NCI-H510A treated with DMSO at 0.1 percent for 48 hours (cell line): ENCODE data around the gene IRAK4.
"Not testable (repeated sequence)": the region's sequence is repeated elsewhere in the genome, so short reads cannot be mapped to it uniquely, and the experiment has no call there.

ENCODE experiments used
- DNase-seq: peaks from one replicate; lab custom pipeline; 2025; lab: John Stamatoyannopoulos, UW

Gene IRAK4

DNA sequence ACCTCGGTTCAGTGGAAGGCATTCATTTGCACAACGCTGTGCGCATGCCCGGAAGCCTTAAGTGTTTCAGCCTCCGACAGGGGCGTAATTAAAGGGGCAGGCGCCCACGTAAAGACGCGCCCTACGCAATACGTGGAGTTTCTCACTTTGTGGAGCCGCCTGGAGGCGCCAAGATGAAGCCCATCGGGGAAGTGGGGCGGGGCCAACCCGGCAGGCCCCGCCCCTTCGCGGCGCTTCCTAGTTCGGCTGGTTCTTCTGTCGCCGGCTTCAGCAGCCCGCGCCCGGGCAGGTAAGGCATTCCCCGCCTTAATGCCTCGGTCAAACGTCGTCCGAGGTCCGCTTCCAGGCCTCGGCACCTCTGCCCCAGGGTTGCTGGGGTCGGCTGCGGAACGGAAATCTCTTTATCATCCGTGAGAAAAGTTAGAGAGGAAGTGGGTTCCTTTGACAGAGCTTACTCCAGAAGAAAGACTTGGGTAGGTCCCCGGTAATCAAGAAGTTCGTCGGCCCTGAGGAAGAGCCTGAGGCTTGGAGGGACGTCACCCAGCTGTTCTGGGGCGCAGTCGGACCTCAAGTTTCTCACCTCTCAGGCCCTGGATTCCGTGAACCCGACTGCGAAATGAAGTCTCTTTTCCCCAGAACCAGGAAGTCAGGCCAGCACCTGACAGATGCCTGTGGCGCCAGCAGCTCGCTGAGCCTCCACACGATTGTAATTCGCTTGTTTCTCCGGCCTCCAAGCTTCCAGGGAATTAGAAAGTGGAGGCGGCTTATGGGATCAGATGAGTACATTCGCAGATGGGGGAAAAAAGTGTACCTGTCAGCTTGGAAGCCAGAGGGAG is at the start of gene IRAK4, which contains the start of gene PUS7L:
Gene IRAK4 (plus strand): TSS at position 224 of the 836 bp plus-strand sequence. CDS start 9,161 bp downstream, outside the sequence.
Gene PUS7L (minus strand): TSS at position 63 of the 836 bp plus-strand sequence. CDS start 3,545 bp downstream, outside the sequence.
- peak; percentile 95 for DNase-seq

DNA sequence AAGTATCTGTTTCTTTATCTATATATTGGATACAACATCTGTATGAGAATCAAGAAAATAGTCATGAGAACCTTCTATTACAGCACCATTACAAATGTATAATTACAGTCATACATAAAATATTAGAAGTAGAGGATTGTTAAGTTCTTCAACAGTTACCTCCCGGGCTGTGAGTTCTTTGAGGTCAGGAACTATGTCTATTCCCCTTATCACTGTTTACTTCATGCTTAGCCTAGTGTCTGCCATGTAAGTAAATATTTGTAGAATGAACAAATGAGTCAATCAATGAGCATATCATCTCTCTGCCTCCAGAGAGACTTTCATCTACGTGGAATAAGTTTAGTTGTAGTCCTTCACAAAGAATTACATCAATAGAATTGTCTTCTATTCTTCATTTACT is 47.4 kb upstream of the IRAK4 start:
- no peak for DNase-seq

DNA sequence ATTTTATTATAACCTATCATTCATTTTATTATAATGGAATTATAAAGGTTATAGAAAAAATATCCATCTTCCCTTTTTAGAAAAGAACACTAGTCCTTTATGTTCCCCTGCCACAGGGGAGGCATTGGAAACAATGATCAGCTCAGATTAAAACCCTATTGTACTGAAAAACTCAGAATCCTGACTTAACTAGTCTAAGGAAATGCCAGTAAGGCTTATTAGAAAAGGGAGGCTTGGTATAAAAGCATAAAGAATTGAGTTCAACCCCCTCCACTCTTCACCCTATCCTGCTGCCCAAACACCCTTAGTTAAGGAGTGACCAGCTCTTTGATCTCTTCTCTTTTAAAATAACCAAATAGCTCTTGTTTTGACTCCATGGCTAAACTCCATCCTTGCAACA is 36.1 kb upstream of the IRAK4 start:
- DNase-seq: no peak

DNA sequence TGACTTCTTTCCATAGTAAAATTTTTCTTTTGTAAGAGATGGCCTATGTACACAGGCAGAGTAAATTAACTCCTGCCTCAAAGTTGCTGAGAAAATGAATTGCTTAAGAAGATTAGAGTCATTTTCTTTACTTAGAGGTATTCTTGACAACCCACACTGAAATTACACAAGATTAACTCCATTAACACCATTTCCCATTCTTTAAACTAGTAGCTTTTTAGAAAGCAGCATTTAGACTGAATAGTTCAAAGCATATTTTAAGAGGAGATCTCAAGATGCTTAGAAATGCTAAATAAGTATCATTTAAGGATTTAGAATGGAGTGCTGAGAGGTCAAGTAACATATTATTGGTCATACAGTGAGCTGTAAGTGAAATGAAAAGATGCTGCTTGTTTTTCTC is 35.6 kb upstream of the IRAK4 start:
- no peak for DNase-seq

DNA sequence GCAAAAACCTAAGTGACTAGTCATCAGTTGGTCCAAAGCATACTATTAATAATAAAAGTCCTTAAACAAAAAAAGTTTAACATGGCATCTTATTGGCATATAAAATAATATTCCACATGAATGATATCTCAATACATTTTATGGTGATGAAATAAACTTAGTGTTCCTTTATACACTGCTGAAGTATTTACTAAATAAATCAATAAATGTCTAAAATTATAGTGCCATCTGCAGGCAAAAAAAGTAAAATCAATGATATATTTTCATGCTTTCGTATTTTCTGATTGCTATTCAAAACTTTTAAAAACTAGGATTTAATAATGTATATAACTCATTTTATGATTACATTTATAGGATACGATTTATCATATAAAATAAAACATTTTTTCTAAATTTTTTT is 30.6 kb upstream of the IRAK4 start:
- peak; percentile 8 for DNase-seq

DNA sequence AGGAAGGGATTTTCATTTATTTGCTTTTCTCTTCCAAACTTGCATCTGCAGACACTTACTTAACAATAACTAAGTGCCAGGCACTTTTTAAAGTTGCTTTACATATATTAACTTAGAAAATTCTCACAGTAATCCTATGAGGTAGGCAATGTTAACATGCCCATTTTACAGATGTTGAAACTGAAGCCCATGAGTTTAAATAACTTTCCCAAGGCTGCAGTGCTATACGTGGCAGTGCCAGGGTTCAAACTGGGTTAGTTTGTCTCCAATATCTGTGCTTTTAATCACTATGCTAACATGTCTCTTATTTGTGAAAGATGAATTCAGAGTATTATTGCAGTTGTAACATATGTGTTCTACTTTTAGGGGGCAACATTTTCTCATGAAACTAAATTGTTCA is 30.1 kb upstream of the IRAK4 start:
- no peak for DNase-seq

DNA sequence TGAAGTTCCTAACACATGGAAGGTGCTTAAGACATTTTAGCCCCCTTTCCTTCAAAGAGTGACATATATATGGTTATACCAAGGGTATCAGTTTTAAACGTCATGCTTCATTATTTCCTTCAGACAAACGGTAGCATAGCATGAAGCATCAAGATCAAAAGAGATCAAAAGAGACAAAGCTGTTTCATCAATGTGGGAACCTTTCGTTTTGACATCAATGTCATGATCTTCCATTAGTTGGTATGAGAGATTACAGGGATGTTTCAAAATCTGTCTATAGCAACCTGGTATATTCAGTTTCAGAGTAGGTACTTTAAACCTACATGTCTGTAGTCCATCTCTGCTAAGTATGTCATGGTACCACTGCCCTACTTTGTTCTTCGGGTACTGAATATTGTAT is 28.5 kb upstream of the IRAK4 start:
- DNase-seq: no peak

DNA sequence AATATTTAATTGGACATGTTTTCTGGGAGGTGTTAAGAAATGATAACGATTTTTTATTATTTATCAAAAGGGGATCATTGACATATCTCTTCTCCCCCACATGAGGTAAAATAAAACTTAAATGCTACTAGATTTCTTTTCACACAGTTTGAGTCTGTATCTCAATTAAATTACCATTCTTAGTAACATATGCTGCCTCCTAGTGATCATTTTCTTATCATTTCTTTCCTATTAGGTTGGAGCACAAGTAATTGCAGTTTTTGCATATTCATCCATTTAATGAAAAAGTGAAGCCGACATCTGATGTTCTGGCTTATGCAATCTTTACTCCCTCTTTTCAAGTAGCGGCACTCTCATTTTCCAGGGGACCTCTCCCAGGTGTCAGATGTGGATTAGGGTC is 25.1 kb upstream of the IRAK4 start:
- DNase-seq: no peak

DNA sequence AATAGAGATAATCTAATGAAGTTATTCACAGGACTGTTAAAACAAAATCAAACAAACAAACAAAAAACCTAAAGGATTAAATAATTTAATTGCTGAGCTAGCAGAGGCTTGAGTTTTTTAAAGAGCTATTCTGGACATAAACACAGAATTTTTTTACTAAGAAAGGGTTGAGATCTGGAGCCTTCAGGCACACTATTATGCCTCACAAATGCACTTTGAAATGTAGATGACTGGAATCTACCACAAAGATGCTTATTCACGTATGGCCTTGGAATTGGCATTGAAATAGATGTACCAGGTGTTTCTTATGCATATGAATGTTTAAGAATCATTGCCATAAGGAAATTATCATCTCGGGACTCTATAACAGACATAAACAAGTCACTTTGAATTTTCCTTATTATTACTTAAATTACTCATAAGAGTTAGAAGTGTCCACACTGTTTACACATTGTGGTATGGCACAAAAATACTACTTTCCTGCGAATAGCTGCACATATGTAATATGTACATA is 21.8 kb upstream of the IRAK4 start:
- no peak for DNase-seq

DNA sequence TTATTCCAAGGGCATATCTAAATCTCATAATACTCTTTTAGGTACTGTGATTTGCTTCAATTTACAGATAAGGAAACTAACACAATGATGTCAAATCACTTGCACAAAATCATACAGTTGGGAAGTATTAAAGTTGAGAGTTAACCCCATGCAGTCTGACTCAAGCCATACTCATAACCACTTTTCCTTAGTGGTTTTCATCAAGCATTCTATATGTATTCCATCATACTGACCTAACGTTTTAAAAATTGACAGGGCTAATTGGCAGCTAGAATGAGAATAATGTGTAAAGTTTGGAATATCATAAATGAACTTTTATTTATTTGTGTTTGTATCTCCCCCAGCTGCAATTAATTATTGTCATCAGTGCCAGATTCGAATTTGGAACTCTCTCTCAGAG is 21.1 kb upstream of the IRAK4 start:
- no peak for DNase-seq

DNA sequence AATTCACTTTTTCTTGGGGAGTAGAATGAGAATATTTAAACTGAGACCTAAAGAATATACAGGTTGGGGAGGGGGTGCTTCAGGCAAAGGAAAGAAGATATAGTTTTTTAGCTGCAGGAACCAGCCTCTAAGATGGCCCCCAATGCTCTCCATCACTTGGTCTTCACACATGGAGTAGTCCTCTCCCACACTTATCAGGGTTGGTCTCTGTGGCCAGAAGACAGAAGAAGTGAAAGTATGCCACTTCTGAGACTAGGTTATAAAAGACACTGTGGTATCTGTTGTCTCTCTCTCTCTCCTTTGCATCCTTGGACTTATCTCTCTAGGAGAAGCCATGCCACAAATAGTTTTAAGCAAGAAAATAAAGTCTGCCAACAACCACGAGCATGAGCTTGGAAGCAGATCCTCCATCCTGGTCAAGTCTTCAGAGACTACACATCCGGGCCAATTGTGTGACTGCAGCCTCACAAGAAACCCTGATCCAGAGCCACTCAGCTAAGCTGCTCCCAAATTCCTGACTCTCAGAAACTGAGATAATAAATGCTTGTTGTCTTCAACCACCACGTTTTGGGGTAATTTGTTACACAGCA is 18.1 kb upstream of the IRAK4 start:
- no peak for DNase-seq

DNA sequence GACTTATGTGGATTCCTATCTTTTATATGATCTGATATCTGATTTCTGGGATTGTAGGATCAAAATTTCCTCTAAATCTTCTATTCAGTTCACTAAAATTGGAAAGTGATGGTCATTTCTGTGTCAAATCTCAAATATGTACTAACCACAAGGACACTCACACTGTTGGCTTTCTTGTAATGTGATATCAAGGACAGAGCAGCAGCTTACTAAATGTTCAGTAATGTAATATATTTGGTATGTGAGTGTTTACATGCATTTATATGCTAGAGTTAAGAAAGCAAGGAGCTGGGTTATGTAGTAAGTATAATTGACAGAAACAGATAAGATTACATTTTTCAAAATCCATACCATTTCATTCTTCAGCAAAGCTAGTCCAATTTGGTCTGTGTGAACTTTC is 16.6 kb upstream of the IRAK4 start:
- DNase-seq: no peak

DNA sequence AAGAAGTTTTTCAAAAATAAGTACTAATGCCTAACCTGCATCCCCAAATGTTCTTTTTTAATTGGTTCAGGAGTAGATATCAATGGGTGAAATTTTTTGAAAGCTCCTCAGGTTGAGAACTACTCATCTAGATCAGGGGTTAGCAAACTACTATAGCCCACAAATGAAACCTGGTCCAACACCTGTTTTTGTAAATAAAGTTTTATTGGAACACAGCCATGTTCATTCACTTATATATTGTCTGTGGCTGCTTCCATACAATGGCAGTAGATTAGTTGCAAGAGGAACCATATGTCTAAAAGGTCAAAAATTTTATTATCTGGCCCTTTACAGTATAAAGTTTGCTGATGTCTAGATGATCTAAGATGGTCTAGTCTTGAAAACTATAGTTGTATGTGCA is 13.9 kb upstream of the IRAK4 start:
- DNase-seq: no peak

DNA sequence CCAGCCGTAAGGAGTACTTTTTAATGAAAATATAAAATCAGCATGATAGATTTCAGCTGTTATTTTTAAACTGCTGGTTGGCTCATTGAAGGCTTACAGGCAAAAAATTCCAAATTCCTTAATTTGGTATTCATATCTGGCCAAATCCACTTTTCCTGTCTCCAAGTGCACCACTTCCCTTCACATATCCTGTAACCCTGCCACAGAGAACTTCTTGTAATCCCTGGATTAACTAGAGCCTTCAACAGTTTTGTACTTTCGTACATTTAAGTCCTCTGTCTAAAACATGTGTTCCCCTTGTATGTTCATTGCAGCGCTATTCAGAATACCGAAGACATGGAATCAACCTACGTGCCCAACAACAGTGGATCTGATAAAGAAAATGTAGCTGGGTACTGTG is 9.7 kb upstream of the IRAK4 start:
- DNase-seq: no peak

DNA sequence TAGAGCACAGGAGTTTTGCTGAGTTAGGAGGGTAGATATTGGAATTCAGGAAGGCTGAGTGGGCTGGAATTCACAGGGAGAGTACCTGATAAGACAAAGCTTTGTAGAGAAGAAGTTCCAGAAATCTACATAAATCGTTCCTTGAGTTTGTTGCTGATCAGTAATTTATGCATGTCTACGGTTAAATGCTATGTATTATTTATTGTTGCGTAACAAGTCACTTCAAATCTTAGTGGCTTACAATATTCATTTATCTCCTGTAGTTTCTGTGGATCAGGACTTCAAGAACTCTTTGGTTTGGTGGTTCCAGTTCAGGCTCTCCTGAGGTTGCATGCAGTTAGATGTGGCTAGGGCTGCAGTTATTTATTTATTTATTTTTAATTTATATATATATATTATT is 7.9 kb upstream of the IRAK4 start:
- no peak for DNase-seq

DNA sequence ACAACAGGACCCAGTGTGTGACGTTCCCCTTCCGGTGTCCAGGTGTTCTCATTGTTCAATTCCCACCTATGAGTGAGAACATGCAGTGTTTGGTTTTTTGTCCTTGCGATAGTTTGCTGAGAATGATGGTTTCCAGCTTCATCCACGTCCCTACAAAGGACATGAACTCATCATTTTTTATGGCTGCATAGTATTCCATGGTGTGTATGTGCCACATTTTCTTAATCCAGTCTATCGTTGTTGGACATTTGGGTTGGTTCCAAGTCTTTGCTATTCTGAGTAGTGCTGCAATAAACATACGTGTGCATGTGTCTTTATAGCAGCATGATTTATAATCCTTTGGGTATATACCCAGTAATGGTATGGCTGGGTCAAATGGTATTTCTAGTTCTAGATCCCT is 7.4 kb upstream of the IRAK4 start:
- DNase-seq: not testable (repeated sequence)

DNA sequence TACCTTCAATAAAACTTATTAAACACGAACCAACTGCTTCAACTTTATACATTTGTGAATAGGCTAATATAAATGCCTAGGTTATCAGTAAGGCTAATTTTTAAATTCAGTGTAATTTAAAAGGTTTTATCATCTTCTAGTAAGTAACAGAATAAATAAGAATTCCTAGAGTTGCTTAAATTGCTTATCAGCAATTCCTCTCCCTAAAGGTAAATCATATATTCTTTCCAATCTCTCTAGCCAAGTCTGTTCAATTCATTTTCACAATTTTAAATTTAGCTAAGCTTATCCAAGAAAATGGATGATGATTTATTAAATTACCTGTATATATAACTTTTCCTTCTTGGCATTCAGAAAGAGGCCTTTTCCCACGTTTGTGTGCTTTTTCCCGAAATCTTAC is 4.7 kb upstream of the IRAK4 start:
- DNase-seq: no peak

DNA sequence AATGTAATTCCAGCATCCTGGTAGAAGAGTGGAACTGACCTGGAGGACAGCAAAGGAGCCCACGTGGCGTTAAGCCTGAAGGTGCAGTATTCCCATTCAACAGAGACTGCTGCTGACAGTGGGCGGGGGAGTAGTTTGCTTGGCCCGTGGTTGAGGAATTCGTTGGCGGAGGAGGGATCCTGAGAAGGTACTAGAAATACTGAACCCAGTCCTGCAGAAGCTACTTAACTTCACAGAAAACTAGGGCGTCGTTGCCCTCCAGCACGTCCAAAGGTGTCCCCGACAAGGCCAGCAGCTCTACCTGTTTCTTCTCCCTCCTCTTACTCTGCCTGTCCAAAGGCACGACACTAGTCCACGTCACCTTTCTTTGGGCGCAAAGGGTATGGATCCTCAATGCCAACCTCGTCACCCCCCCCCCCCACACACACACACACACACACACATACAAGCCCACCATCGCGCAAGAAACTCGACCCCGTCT is 464 bp upstream of the IRAK4 start:
- peak; percentile 69 for DNase-seq

DNA sequence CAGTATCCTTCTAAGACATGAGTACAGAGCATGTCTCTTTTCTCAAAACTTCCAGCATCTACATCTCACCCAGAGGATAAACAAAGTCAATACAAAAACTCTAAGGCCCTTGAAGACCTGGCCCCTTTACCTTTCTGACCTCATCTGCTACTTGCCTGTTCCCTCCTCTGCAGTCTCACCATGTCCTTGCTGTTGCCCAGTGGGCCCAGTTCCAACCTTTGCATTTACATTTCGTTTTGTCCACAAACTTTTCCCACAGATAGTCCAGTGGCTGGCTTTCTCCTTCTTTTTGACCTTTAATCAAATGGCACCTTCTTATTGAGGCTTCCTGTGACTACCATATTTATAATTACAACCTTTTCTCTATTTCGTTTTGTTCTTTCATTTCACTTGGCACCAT is 1.6 kb downstream of the IRAK4 start:
- no peak for DNase-seq

DNA sequence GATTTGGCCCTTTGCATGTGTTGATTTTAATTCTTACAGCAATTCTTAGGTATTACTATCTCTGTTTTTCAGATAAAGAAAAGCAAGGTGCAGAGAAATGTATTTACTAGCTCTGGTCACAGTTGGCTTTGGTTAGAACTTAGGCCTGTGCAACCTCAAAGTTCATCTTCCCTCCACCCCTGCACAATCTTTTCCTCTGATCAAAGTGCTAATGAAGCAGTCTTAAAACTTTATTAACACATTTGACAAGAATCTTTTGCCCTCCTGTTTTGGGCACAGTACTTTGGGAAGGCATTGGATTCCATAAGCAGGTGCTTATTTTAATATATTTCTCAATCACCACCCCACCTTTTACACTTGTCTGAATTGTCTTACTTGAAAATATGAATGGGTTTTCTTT is 2.7 kb downstream of the IRAK4 start:
- DNase-seq: no peak

DNA sequence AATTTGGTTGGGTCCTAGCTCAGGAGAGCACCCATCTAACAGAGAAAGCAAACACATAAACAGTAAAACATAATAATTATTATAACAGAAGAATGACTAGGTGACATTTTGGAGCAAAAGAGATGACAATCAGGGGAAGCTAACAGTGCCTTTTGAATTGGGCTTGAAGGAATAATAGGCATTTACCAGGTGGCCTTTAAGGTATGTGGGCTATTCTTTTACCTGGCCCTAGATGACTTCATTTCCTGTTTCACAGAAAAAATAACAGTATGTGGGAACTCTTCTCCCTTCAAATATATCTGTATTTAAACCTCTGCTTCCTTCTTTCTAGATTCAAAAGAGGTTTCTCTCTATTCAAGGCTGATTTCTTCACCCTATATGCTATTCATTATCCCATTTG is 3.8 kb downstream of the IRAK4 start:
- DNase-seq: no peak

DNA sequence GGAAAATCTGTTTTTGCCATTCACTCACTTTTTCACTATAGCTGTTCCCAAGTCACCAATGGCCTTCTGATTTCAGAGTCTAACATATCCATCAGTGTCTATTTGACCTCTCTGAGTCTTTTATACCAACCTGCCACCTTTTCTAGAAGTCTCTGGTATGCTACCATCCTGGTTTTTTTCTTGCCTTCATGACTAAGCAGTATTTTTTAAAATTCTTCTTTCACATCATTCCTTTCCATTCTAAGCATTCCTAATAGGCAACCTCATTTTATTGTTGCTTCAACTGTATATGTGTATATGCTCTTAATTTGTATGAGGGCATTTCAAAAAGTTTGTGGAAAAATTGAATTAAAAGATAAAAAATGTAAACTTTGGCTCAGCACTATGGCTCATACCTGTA is 5.0 kb downstream of the IRAK4 start:
- no peak for DNase-seq

DNA sequence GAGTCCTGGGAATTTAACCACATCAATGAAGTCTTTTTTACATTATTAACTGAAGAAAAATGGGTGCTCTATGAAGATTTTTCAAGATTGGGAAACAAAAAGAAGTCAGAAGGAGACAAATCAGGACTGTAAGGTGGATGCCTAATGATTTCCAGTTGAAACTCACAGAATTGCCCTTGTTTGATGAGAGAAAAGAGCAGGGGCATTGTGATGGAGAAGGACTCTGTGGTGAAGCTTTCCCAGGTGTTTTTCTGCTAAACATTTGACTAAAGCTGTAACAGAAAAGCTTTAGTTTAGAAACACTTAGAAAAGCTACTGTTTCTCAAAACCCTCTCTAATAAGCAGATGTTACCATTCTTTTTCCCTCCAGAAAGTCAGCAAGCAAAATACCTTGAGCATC is 5.8 kb downstream of the IRAK4 start:
- no peak for DNase-seq
